Osteoblast (primary cell): ENCODE results near the gene MFN1. TPM values are rescaled to one million over a fixed set of nuclear protein-coding genes. Genes with fewer than 3 reads are reported as not detected.

ENCODE experiments used
- DNase-seq: peaks from one replicate; pipeline ENCODE4 v3.0.0; 2011; ENCODE audit warnings: low spot score, mixed read lengths; ENCODE audit not compliant: insufficient read length; ENCODE audit errors: missing footprints
- H2AFZ ChIP-seq: 2 replicates; pipeline ENCODE4 v1.6.0; 2011; ENCODE audit warnings: mild to moderate bottlenecking, low read length
- H3K27ac ChIP-seq: 2 replicates; pipeline ENCODE4 v1.5.1; 2011; ENCODE audit warnings: mild to moderate bottlenecking, low read depth, low read length, moderate library complexity
- H3K27me3 ChIP-seq: 2 replicates; pipeline ENCODE4 v1.6.0; 2012; ENCODE audit warnings: mild to moderate bottlenecking, control low read depth, inconsistent platforms, low read length, moderate library complexity; ENCODE audit not compliant: insufficient read depth
- H3K36me3 ChIP-seq: 2 replicates; pipeline ENCODE4 v1.5.1; 2011; ENCODE audit warnings: mild to moderate bottlenecking, low read length, control low read depth, moderate library complexity; ENCODE audit not compliant: insufficient read depth
- H3K4me1 ChIP-seq: 2 replicates; pipeline ENCODE4 v1.5.1; 2011; ENCODE audit warnings: mild to moderate bottlenecking, low read length, control low read depth, moderate library complexity; ENCODE audit not compliant: insufficient read depth
- H3K4me2 ChIP-seq: 2 replicates; pipeline ENCODE4 v1.6.0; 2011; ENCODE audit warnings: mild to moderate bottlenecking, low read length; ENCODE audit not compliant: insufficient read depth
- H3K4me3 ChIP-seq: fragments of 200-600 bp; sonication (generic); 3 replicates; pipeline ENCODE4 v1.5.1; 2012; ENCODE audit warnings: mild to moderate bottlenecking, low read length, inconsistent platforms; ENCODE audit not compliant: insufficient read depth
- H3K79me2 ChIP-seq: 2 replicates; pipeline ENCODE4 v1.6.0; 2012; ENCODE audit warnings: mild to moderate bottlenecking, low read length, control low read depth, inconsistent platforms; ENCODE audit not compliant: insufficient read depth
- H3K9me3 ChIP-seq: 2 replicates; pipeline ENCODE4 v1.5.1; 2011; ENCODE audit warnings: low read depth, low read length, control low read depth
- H4K20me1 ChIP-seq: 2 replicates; pipeline ENCODE4 v1.6.0; 2012; ENCODE audit warnings: mild to moderate bottlenecking, low read length, control low read depth; ENCODE audit not compliant: insufficient read depth
- total RNA-seq: library from RNA; depleted of rRNA; stranded (reverse); fragments of >200 nt; gene quantifications from 2 replicates; pipeline ENCODE4 v1.2.3, GENCODE V29; 2012
- TF ChIP-seq, protein P1 (sequence below): IDR thresholded peaks from 2 replicates; pipeline ENCODE4 v1.5.1; 2011; ENCODE audit warnings: mild to moderate bottlenecking, low read depth, low read length, moderate library complexity; ENCODE audit errors: extremely low read depth

MFN1 gene
- 56.8 and 63.6 TPM in 2 replicates for total RNA-seq

DNA sequence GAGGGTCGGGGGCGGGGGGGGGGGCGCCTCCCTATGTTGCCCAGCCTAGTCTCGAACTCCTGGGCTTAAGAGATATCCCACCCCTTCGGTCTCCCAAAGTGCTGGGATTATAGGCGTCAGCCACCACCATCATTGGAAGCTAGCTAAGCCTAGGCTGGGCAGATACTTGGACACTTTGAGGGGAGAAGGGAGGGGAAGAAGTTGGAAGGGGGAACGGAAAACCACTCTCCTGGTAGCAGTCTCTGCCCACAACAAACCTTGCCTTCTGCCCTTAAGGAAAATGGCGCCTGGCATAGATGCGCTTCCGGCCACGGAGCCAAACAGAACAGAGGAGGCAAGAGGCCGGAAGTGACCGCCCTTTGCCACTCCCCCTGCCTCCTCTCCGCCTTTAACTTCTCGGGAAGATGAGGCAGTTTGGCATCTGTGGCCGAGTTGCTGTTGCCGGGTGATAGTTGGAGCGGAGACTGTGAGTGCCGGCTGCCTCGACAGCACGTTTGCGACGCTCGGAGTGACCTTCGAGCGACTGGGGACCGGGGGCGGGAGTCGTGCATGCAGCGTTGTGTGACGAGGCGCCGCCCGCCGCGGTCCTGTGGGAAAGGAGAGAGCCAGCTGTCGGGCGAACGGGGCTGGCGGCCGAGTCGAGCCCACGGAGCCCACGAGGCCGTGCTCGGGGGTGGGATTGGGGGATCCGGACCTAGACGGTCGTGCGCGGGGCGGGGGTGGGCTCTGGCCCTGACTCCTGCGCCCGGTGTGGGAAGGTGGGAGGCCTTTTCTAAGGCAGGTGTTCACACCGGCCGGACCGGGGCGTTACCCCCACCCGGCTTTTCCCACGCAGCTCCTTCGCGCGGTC is at the start of gene MFN1:
Gene MFN1, plus strand, starts transcription at position 365 of the 850 bp plus-strand sequence. CDS start 1,143 bp downstream, outside the sequence.
- TF ChIP-seq, protein P1, sequence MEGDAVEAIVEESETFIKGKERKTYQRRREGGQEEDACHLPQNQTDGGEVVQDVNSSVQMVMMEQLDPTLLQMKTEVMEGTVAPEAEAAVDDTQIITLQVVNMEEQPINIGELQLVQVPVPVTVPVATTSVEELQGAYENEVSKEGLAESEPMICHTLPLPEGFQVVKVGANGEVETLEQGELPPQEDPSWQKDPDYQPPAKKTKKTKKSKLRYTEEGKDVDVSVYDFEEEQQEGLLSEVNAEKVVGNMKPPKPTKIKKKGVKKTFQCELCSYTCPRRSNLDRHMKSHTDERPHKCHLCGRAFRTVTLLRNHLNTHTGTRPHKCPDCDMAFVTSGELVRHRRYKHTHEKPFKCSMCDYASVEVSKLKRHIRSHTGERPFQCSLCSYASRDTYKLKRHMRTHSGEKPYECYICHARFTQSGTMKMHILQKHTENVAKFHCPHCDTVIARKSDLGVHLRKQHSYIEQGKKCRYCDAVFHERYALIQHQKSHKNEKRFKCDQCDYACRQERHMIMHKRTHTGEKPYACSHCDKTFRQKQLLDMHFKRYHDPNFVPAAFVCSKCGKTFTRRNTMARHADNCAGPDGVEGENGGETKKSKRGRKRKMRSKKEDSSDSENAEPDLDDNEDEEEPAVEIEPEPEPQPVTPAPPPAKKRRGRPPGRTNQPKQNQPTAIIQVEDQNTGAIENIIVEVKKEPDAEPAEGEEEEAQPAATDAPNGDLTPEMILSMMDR = no peak
- peaks cover 16% of the 10 kb centered on the region for H3K4me1 ChIP-seq
- peak within 1 kb of the TSS; percentile 87 for H3K4me2 ChIP-seq
- no peaks in the 10 kb centered on the region for H4K20me1 ChIP-seq
- H3K79me2 ChIP-seq = peaks cover 35% of the 10 kb centered on the region
- no peaks in the 10 kb centered on the region for H3K9me3 ChIP-seq
- DNase-seq = peak; percentile 94
- H2AFZ ChIP-seq = peak within 1 kb of the TSS; percentile 99
- no peaks in the 10 kb centered on the region for H3K27me3 ChIP-seq
- H3K4me3 ChIP-seq = peak within 1 kb of the TSS; percentile 99
- peaks cover 21% of the 10 kb centered on the region for H3K36me3 ChIP-seq
- peak within 1 kb of the TSS; percentile 72 for H3K27ac ChIP-seq

DNA sequence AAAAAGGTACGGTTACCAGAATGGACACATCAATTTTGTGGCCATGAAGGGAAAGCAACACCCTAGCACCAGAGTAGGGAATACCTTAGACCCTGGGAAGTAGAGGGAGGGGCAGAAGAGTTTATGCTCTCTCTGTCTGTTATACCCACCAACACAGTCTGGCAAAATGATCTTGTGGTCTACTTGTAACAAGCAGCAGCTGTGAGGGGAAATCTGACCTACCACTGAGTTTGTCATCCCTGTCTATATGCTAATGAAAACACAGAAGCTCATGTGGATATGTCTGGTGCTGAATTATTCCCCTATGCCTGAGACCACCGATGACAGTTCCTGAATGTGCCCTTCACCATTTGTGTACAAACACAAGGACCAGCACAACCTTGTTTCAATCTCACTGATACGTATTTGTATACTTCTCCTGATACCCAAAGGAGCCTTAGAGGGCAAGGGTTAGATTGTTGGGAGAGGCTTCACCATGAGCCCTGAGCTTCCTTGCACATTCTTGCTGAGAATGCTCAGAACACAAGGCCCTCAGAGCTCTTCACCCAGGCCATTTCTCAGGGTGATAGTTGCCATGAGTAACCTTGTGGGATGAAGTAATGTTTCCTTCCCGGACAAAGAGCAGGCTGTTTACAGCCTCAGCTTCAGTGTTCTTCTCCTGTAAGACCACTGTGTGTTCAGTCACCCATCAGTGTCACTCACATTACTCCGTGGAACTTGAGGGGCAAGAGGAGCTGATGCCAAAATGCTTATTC is 49.4 kb upstream of the MFN1 start:
- no peaks in the 10 kb centered on the region for H3K79me2 ChIP-seq
- H3K36me3 ChIP-seq = no peaks in the 10 kb centered on the region
- peaks cover 5% of the 10 kb centered on the region for H3K27me3 ChIP-seq
- TF ChIP-seq, protein P1 = no peak
- DNase-seq = no peak
- no peak overlapping the region for H2AFZ ChIP-seq
- H3K9me3 ChIP-seq = no peaks in the 10 kb centered on the region
- H3K4me1 ChIP-seq = no peaks in the 10 kb centered on the region
- H3K4me2 ChIP-seq = no peak overlapping the region
- no peak overlapping the region for H3K4me3 ChIP-seq
- no peak overlapping the region for H3K27ac ChIP-seq
- no peaks in the 10 kb centered on the region for H4K20me1 ChIP-seq

DNA sequence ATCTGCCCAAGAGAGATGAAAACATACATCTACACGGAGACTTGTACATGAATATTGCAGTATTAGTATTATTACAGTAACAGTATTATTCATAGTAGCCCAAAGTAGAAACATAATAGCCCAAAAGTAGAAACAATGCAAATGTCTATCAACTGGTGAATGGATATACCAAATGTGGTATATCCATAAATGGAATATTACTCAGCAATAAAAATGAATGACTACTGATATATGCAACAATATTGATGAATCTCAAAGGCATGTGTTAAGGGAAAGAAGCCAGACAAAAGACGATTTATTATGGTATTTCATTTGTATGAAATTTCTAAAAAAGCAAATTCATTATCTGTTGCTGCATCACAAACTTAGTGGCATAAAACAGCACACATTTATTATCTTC is 48.2 kb upstream of the MFN1 start:
- TF ChIP-seq, protein P1 = no peak

More for the DNA sequence above, 48.2 kb upstream of the MFN1 start:
- H3K4me3 ChIP-seq = no peak overlapping the region
- H3K27ac ChIP-seq = no peak overlapping the region
- DNase-seq = no peak
- H3K36me3 ChIP-seq = no peaks in the 10 kb centered on the region
- H4K20me1 ChIP-seq = no peaks in the 10 kb centered on the region
- H3K79me2 ChIP-seq = no peaks in the 10 kb centered on the region
- H3K4me2 ChIP-seq = no peak overlapping the region
- peaks cover 5% of the 10 kb centered on the region for H3K27me3 ChIP-seq
- H2AFZ ChIP-seq = no peak overlapping the region
- no peaks in the 10 kb centered on the region for H3K4me1 ChIP-seq
- no peaks in the 10 kb centered on the region for H3K9me3 ChIP-seq
